ENCODE measurements around the gene DAB1.

DNA sequence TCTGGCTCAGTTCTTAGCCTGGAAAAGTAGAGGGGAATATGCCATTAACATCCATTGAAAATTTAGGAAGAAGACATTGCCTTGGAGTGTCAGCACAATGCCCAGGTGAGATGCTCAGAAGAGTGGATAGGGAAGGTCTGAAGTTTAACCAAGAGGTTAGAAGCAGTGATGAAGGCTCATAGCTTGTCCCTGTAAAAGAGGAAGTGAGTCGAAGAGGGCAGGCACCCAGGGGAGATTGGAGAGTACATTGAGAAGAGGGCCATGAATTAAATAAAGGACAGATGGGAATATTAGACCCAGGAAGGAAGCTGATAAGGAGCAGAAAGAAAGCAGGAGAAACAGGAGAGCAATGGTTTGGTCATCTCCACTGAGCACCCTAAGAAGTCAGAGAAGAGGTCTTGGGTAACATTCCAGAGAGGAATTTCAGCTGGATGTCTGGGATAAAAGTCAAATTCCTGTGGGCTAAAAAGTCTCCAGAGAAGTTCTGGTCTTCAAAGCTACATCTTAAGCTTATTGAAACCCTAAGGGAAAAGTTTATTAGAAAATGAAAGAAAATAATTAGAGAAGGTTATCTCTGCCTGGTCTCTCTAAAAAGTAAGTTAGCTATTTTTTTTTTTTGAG lies 475.3 kb downstream of the DAB1 start:
- TF ChIP-seq, protein P1, sequence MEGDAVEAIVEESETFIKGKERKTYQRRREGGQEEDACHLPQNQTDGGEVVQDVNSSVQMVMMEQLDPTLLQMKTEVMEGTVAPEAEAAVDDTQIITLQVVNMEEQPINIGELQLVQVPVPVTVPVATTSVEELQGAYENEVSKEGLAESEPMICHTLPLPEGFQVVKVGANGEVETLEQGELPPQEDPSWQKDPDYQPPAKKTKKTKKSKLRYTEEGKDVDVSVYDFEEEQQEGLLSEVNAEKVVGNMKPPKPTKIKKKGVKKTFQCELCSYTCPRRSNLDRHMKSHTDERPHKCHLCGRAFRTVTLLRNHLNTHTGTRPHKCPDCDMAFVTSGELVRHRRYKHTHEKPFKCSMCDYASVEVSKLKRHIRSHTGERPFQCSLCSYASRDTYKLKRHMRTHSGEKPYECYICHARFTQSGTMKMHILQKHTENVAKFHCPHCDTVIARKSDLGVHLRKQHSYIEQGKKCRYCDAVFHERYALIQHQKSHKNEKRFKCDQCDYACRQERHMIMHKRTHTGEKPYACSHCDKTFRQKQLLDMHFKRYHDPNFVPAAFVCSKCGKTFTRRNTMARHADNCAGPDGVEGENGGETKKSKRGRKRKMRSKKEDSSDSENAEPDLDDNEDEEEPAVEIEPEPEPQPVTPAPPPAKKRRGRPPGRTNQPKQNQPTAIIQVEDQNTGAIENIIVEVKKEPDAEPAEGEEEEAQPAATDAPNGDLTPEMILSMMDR (IDR thresholded peaks at IDR 0.05; ENCODE audit: insufficient read depth, low read length), result no peak
- TF ChIP-seq POLR2AphosphoS5 (IDR thresholded peaks at IDR 0.05; ENCODE audit: low read depth) (no peak), SPI1 (IDR thresholded peaks at IDR 0.05; ENCODE audit: borderline replicate concordance, low read depth) (peak; percentile 94), GABPA (IDR thresholded peaks at IDR 0.05; ENCODE audit: low read depth) (no peak)

Measured in HL-60 (cell line).